Measurements from ENCODE around the gene POLK. TPM values are rescaled to one million over a fixed set of nuclear protein-coding genes. Genes with fewer than 3 reads are reported as not detected.
"Not testable (repeated sequence)": the region's sequence is repeated elsewhere in the genome, so short reads cannot be mapped to it uniquely, and the experiment has no call there.

The POLK gene
- total RNA-seq, 1 donor: 34.7 TPM

- H3K79me2 ChIP-seq (ENCODE audit: insufficient read depth, low read length): peaks cover 51% of the 10 kb centered on the region
- H3K4me2 ChIP-seq (ENCODE audit: insufficient read depth, low read length): no peak overlapping the region
- H3K4me1 ChIP-seq (ENCODE audit: insufficient read depth, low read length): no peaks in the 10 kb centered on the region
- no peak overlapping the region for H2AFZ ChIP-seq (ENCODE audit: low read length)
- H3K27ac ChIP-seq (ENCODE audit: low read depth, low read length): no peak overlapping the region
- H3K27me3 ChIP-seq (ENCODE audit: insufficient read depth, low read length): no peaks in the 10 kb centered on the region
- H4K20me1 ChIP-seq (ENCODE audit: insufficient read depth, low read length): peaks cover 3% of the 10 kb centered on the region
- no peak for TF ChIP-seq CTCF (IDR thresholded peaks at IDR 0.05; ENCODE audit: extremely low read depth, low read depth, low read length)
- no peak overlapping the region for H3K4me3 ChIP-seq (ENCODE audit: insufficient read depth, low read length)
- peaks cover 7% of the 10 kb centered on the region for H3K36me3 ChIP-seq (ENCODE audit: insufficient read depth, low read length)
- H3K9me3 ChIP-seq (ENCODE audit: low read depth, low read length): no peaks in the 10 kb centered on the region
- DNase-seq (ENCODE audit: insufficient read length, low spot score, missing footprints): no peak
These were observed 15.7 kb upstream of the POLK start for GRCh38 chr5:75496026-75496425.

GRCh38 chr5:75498208-75498777, 13.4 kb upstream of the POLK start:
- Histone ChIP-seq H3K36me3 (ENCODE audit: insufficient read depth, low read length) (no peaks in the 10 kb centered on the region), H4K20me1 (ENCODE audit: insufficient read depth, low read length) (no peaks in the 10 kb centered on the region), H3K27me3 (ENCODE audit: insufficient read depth, low read length) (no peaks in the 10 kb centered on the region), H3K4me1 (ENCODE audit: insufficient read depth, low read length) (no peaks in the 10 kb centered on the region), H2AFZ (ENCODE audit: low read length) (no peak overlapping the region), H3K27ac (ENCODE audit: low read depth, low read length) (no peak overlapping the region), H3K79me2 (ENCODE audit: insufficient read depth, low read length) (peaks cover 62% of the 10 kb centered on the region), H3K4me3 (ENCODE audit: insufficient read depth, low read length) (no peak overlapping the region), H3K4me2 (ENCODE audit: insufficient read depth, low read length) (no peak overlapping the region), H3K9me3 (ENCODE audit: low read depth, low read length) (no peaks in the 10 kb centered on the region)
- no peak for DNase-seq (ENCODE audit: insufficient read length, low spot score, missing footprints)
- TF ChIP-seq CTCF (IDR thresholded peaks at IDR 0.05; ENCODE audit: extremely low read depth, low read depth, low read length): no peak

GRCh38 chr5:75498875-75499274, 12.8 kb upstream of the POLK start:
- H3K4me2 ChIP-seq (ENCODE audit: insufficient read depth, low read length); DNase-seq (ENCODE audit: insufficient read length, low spot score, missing footprints); H3K36me3 ChIP-seq (ENCODE audit: insufficient read depth, low read length); H3K27ac ChIP-seq (ENCODE audit: low read depth, low read length); H3K4me1 ChIP-seq (ENCODE audit: insufficient read depth, low read length); H3K27me3 ChIP-seq (ENCODE audit: insufficient read depth, low read length); H3K9me3 ChIP-seq (ENCODE audit: low read depth, low read length); H3K4me3 ChIP-seq (ENCODE audit: insufficient read depth, low read length); H2AFZ ChIP-seq (ENCODE audit: low read length); H4K20me1 ChIP-seq (ENCODE audit: insufficient read depth, low read length): not testable (repeated sequence)
- peaks cover 65% of the 10 kb centered on the region for H3K79me2 ChIP-seq (ENCODE audit: insufficient read depth, low read length)

DNA sequence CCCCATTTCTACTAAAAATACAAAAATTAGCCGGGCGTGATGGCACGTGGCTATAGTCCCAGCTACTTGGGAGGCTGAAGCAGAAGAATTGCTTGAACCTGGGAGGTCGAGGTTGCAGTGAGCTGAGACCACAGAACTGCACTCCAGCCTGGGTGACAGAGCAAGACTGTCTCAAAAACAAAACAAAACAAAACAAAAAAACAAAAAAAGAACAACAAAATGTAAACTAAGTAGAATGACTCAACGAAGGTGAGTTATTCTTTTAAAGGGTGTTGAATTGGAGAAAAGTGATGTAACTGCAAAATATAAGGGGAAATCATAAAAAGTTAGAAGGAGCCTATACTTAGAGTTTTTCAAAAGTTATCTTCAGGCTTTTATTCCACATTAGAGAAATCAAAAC, 6.6 kb upstream of the POLK start:
- not testable (repeated sequence) for H3K27ac ChIP-seq (ENCODE audit: low read depth, low read length); H3K36me3 ChIP-seq (ENCODE audit: insufficient read depth, low read length); H3K4me1 ChIP-seq (ENCODE audit: insufficient read depth, low read length); H3K4me2 ChIP-seq (ENCODE audit: insufficient read depth, low read length); H3K4me3 ChIP-seq (ENCODE audit: insufficient read depth, low read length); H2AFZ ChIP-seq (ENCODE audit: low read length); DNase-seq (ENCODE audit: insufficient read length, low spot score, missing footprints); H3K27me3 ChIP-seq (ENCODE audit: insufficient read depth, low read length); H3K9me3 ChIP-seq (ENCODE audit: low read depth, low read length)
- peaks cover 19% of the 10 kb centered on the region for H4K20me1 ChIP-seq (ENCODE audit: insufficient read depth, low read length)
- peaks cover 84% of the 10 kb centered on the region for H3K79me2 ChIP-seq (ENCODE audit: insufficient read depth, low read length)

DNA sequence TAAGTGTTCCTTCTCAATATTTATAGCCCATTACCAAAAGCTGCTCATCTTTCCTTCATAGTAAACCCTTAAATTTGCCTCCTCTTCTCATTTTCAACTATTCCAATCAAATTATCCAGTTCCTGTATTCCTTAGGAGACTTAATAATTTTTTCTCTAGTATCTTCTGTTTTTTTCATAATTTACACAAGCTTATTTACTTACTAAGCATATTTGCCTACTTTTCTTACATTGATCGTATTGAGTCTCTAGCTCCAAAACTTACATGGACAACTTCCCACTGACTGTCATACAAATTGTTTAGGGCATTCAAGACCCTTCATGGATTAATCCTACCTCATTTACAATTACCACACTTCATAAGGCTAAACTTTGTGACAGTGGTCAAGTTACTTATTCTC, 3.9 kb upstream of the POLK start:
- Histone ChIP-seq H2AFZ (ENCODE audit: low read length) (no peak overlapping the region), H3K27ac (ENCODE audit: low read depth, low read length) (no peak overlapping the region), H3K27me3 (ENCODE audit: insufficient read depth, low read length) (no peaks in the 10 kb centered on the region), H3K9me3 (ENCODE audit: low read depth, low read length) (no peaks in the 10 kb centered on the region), H3K79me2 (ENCODE audit: insufficient read depth, low read length) (peaks cover 84% of the 10 kb centered on the region), H3K36me3 (ENCODE audit: insufficient read depth, low read length) (peaks cover 5% of the 10 kb centered on the region), H3K4me1 (ENCODE audit: insufficient read depth, low read length) (peaks cover 12% of the 10 kb centered on the region), H3K4me2 (ENCODE audit: insufficient read depth, low read length) (no peak overlapping the region), H3K4me3 (ENCODE audit: insufficient read depth, low read length) (no peak overlapping the region), H4K20me1 (ENCODE audit: insufficient read depth, low read length) (peaks cover 19% of the 10 kb centered on the region)
- no peak for DNase-seq (ENCODE audit: insufficient read length, low spot score, missing footprints)
- TF ChIP-seq CTCF (IDR thresholded peaks at IDR 0.05; ENCODE audit: extremely low read depth, low read depth, low read length): no peak

Data from osteoblast (primary cell).